Vagina (tissue), 2 donors: ENCODE measurements around the gene PPP1R3E.
"Not testable (repeated sequence)": the region's sequence is repeated elsewhere in the genome, so short reads cannot be mapped to it uniquely, and the experiment has no call there.

Source experiments
- CTCF ChIP-seq, 3 experiments: fragments of 450-650 bp in 2 of 3; fragments of 200-600 bp in 1 of 3; sonication (generic) in 1 of 3; IDR thresholded peaks; one replicate each; pipeline ENCODE4 v1.5.1; 2017 to 2019; ENCODE audit warnings: antibody characterized with exemption in 3 of 3, mild to moderate bottlenecking in 2 of 3, moderate library complexity in 2 of 3
- POLR2A ChIP-seq, 2 donors: fragments of 450-650 bp; IDR thresholded peaks; one replicate each; pipeline ENCODE4 v1.6.1; 2017; ENCODE audit warnings: antibody characterized with exemption in 2 of 2, mild to moderate bottlenecking in 2 of 2, moderate library complexity in 2 of 2
- POLR2AphosphoS5 ChIP-seq, 2 donors: sonication (generic); formaldehyde crosslinking; IDR thresholded peaks; one replicate each; pipeline ENCODE4 v1.9.0; 2017; ENCODE audit warnings: antibody characterized with exemption in 2 of 2, mild to moderate bottlenecking in 2 of 2, low read depth in 1 of 2; ENCODE audit not compliant: insufficient read depth in 1 of 2

GRCh38 chr14:23260849-23261248 lies 41.8 kb downstream of the PPP1R3E start:
- not testable (repeated sequence) for TF ChIP-seq CTCF (IDR thresholded peaks at IDR 0.05); POLR2AphosphoS5 (IDR thresholded peaks at IDR 0.05; ENCODE audit: insufficient read depth in 1 of 2, low read depth in 1 of 2); POLR2A (IDR thresholded peaks at IDR 0.05)
